Measurements from ENCODE around the gene HOXB3. TPM values are rescaled to one million over a fixed set of nuclear protein-coding genes. Genes with fewer than 3 reads are reported as not detected.

HOXB3 gene
- polyA plus RNA-seq, 3 donors = 135 to 254 (median 222) TPM

DNA sequence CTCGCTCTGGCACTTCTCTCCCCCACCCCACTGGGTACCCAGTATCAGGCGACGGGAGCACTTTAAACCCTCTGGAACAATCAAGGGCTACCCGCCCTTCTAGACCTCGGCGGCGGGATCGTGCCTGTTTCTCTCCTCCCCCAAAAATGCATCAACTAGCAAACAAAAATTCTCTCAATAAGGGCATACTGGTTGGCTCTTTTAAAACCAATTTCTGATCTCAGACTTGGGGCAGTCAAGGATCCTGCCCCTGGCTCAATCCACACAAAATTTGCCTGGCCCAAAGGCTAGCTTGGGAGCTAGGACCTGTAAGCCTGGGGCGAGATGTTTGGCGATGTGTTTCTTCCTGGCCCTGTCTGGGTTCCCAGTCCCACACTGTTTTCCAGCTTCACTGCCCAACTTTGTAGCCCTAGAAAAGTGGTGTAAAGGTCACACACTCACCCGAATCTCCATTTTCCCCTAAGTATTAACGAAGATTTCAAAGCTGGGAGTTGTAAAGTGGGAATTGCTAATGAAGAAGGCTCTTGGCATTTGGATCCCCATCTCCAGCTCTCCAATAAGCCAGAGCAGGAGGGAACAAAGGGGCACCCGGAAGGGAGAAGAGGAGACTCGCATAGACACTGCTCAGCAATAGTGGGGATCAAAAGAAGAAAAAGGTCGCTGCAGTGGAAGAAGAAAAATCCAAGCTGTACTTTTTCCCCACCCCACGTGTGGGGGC is 30.8 kb downstream of the HOXB3 start:
- DNase-seq = no peak

DNA sequence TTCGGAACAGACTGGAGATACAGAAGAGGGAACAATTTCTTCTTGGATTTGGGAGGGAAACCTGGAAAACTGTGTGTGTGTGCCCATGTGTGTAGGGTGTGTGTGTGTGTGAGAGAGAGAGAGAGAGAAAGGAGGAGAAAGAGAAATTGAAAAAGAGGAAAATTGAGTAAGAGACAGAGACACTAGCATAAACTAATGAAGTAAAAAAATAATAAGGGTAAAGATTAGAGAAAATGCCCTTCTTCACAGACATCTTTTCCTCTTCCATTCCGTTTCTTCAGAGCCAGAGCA is 31.3 kb downstream of the HOXB3 start:
- no peak for DNase-seq

DNA sequence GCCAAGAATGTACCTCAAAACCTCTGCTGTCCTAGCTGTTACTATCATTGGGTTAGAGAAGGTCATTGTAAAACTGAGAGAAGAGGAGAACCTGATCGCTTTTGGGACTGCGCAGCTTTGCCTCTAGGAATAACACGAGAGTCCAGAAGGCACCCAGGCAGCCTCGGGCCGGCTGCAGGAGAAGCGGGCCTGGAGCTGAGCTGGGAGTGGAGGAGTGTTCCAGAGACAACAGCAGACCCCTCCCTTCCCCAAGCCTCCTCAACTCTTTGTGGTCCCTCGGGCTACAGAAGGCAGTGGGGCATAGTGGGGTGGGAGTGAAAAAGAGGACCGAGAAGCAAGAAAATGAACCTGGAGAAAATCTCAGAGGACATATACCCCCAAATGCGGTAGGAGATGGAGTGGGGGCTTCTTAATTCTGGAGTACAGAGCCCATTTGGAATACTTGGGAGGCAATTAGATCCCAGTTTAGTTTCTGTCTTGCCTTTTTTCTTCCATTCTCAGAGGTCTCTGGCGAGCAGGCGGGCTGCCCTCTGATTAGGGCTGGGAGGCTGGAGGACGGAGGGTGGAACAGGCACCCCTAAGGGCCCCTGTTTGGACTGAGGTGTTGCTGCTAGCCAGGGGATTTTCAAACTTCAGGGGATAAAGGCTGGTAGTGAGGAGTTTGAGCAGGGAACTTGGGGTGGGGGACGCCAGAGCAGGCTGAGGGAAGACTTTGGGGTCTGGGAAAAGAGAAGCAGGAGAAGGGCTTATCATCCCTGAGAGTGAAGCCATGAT is 31.8 kb downstream of the HOXB3 start:
- no peak for DNase-seq

DNA sequence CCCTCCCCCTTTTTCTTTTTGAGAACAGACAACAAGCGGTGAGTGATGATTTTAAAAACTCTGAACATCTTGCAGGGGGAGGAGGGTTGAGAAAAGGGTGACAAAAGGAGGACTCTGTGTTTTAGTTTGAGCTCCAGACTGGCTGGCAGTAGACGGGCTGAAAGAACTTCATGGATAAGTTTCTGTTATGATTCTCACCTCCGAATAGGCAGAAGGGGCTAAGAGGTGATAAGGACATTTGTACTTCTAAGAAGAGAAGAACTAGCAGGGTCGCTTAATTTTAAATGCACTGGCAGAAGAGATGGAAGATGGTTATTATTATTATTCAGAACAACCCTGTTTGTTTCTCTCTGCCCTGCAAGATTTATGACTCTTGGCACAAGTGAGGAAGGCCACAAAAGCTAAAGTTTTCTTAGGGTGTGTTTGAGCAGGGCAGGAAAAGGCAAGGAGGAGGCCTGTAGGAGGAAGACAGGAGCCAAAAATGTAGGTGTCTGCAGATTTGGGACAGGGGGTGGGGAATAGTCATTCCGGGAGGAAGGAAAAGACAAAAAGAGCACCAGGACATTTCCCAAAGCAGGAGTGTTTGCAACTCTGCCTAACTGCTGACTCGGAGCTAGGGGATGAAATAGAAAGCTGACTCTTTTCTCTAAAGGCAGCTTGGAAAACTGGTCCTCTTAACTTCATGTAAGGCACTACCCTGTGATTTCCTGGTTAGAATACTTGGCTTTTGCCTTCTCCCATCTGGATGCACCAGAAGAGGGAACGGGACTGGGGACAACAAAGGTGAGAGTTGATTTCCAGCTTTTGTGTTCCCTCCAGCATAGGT is 33.3 kb downstream of the HOXB3 start:
- no peak for DNase-seq

DNA sequence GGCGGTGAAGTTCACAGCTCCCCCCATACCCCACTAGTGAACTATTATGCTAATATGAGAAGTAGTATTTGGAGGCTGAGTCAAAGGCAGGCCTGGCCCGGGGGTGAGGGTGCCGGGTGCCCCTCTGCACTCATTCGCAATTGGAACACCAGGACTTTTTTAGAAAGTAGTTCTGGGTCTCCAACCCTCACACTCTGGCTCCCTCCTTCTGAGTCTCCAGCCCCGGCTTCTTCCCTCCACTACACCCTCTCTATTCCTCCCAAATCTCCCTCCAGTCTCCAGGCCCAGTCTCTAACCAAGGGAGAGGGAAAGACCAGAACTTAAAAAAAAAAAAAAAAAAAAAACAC is 33.8 kb downstream of the HOXB3 start:
- DNase-seq = no peak

DNA sequence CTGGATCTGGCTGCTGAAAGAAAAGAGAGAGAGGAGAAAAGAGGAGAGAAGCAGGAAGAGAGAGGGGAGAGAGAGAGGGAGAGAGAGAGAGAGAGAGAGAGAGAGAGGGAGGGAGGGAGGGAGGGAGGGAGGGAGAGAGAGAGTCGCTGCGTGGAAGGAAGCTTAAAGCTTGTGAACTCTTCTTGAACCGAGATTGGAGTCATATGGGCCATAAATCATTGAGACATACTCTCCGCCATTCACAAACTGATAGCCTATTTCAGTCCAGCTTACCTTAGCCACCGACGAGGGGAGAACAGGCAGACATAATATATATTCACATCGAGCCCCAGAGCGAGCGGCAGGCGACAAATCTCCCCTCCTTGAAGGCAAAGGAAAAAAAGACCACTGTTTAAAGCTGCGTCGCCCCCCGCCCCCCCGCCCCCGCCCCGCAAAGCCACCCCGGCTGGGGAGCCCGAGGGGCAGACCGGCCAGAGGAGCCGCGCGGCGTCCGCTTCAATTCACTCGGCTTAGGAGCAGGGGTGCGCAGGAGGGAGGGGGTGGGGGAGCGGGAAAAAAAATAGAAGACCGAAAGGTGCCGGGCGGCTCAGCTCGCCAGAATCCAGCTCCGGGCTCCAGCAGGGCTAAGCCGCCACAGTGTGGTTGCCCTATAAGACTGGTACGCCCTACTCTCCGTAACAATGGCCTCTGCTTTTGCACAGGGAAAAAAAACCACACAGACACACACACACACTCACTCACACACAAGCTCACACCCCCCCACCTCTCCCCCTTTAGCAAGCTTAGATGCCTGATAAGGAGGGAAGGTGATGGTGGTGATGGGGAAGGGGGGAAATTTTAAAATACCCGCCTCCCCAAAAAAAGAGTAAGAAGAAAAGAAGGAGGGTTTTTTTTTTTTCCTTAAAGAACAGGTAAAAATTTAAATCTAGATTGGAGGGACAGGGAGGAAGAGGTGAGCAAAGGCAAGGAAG is 34.5 kb downstream of the HOXB3 start:
- peak; percentile 97 for DNase-seq

DNA sequence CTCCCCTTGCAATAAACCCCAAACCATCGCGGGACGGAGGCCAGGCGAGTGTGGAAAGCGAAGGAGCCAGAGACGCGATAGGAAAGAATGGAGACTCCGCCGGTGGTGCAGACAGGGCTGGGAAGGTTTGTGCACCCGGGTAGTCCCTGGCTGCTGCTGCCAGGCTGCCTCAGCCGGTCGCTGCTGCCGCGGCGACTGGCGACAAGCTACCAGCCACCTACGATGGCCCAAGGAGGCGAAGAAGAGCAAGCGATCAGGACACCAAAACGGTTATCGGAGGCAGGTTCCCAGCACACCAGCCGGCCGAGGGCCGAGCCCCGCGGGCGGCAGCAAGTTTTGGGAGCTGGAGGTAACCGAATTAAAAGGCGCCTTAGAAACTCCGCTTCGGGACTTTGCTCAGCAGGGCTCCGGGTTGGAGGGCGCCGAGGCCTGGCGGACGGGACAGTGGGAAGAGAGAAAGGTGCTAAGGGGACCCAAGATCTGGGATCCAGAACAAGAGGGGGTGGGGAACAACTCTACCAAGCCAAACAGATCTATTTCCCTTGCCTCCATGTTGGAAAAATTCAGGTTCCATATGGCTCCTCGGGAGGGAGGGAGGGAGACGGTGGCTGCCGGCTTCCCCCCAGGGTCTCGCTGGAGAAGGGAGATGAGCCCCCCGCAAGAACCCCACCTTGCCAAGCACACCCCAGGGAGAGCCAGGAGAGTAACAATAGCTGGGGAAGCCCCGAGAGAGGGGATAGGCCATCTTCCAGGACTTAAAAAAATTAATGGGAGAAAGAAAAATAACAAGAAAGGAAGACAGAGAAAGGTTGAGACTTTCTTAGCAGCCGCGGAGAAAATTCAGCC is 35.4 kb downstream of the HOXB3 start:
- no peak for DNase-seq

GRCh38 chr17:48553826-48554225 is 36.2 kb downstream of the HOXB3 start:
- no peak for DNase-seq

- DNase-seq = no peak
These were observed 36.9 kb downstream of the HOXB3 start for GRCh38 chr17:48553190-48553547.

DNA sequence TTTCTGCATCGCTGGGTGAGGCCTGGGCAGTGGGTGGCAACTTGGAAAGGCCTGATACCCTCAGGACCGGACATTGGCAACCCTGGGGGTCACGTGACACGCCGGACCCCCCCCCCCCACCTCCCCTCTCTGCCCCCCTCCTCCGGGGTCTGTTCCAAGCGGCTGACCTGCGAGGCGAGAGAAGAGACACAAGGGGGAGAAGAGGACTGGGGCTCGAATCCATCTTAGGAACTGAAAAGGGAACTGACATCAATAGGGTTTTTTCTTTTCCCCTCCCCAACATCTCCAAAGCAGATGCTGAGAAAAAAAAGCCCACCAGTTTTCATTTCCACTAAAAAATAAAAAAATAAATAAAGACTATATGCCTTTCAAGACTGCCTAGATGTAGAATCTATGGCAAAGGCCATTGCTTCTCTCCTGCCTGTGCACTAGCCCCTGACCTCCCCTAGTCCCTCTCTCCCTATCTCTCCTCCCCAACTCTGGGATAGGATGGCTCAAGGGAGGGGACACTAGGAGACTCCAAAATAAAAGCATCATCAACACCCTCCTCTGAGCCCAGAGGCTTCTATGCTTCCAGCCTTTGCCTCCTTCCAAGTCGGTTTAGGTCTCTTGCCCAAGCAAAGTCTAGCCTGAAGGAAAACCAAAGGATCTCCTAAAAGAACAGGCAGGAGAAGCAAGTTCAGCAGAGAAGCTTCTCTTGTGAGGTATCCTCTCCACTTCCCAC is 37.4 kb downstream of the HOXB3 start:
- no peak for DNase-seq

DNA sequence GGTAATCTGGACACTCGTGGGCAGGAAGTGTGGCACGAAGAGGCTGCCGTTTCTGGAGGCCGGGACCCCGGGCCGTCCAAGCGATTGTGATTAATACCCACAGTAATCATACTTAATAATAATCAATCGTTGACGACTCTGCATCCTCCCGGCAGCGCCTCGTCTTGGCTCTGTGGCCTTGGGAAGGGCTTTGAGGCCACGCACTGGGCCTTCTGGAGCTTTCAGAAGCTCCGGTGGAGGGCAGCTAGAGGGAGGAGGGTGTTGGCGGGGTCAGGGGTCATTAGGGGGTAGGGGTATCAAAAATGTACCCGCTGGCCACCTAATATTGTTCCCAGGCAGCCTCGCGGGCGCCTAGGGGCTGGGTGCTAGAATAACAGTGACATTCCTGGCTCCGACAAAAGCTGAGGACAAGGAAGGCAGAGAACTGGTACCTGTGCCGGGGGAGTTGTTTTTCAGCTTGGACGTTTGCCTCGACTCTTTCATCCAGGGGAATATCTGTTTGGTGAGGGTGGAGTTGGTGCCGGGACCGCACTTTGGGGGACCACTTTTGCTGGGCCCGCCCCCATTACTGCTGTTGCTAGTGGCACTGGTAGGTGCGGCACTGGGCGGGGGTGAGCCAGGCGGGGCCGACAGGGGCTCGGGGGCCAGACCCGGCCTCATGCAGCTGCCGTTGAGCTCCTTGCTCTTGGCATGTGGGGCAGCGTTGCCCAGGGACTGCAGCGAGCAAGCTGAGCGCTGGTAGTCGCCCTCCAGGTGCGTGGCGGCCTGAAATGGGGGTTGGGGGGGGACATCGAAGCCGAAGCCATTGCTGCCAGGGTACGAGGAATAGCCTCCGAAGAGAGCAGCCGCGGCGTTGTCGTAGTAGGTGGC is 38.2 kb downstream of the HOXB3 start:
- no peak for DNase-seq

- no peak for DNase-seq
These were observed 38.9 kb downstream of the HOXB3 start for GRCh38 chr17:48551214-48551555.

GRCh38 chr17:48550502-48551213 is 39.4 kb downstream of the HOXB3 start:
- DNase-seq = peak; percentile 8

- no peak for DNase-seq
These were observed 40.0 kb downstream of the HOXB3 start for GRCh38 chr17:48549914-48550501.

- DNase-seq = no peak
These were observed 40.8 kb downstream of the HOXB3 start for GRCh38 chr17:48549281-48549630.

DNA sequence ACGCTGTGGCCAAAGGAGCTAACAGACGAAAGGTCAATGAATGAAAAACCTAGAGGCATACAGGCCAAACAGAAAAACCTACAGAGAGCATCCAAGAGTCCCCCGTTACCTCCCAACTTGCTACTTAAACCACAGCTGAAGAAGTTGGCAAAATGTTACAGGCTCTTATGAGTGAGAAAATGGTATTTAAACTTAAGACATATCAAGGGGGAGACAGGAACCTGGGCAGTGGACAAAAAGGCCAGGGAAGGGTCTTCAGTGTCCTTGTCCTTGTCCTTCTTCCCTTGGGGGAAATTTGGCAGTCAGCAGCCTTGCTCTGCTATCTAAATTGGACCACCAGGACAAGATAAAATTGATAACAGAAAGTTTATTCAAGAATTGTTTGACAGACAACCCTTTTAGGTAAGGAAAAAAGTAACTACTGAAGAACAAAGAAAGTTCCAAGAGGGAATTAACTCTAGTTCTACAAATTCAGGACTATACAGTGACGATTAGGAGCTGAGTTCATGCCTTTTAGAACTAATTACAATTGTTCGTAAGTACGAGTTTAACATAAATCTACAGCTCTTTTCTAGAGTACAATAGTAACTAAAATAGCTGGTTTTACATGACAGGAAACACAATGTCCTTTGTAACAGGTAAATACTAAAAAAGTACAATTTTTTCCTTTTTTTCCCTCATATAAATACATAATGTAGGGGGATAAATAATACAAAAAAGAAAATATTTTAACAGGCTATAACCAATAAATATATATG is 41.3 kb downstream of the HOXB3 start:
- no peak for DNase-seq

GRCh38 chr17:48547808-48548522 is 42.1 kb downstream of the HOXB3 start:
- no peak for DNase-seq
